NOMO-1 treated with DMSO at 0.1 percent for 48 hours (cell line): Measurements from ENCODE around the gene SLC34A1.

ENCODE experiments used
- DNase-seq: peaks from one replicate; lab custom pipeline; 2025; ENCODE audit not compliant: unreplicated experiment; lab: John Stamatoyannopoulos, UW

Gene SLC34A1

DNA sequence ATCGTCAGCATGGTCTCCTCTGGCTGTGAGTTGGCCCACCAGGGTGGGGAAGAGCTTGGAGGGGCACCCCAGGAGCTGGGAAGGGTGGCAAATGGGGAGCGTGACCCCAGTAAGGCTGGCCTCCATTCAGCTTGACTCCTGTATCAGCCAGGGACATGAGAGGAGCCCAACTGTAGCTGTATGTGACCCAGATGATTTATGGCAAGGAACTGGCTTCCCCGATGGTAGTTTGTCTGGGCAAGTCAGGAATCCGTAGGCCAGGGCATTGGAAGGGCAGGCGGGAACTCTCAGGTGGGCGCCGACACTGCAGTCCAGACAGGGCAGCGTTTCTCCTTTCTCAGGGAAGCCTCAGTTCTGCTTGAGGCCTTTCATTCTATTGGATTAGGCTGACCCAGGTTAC, 2.3 kb downstream of the SLC34A1 start:
- DNase-seq: no peak

GRCh38 chr5:177387405-177387804, 3.2 kb downstream of the SLC34A1 start:
- no peak for DNase-seq

GRCh38 chr5:177388521-177389052, 4.4 kb downstream of the SLC34A1 start:
- DNase-seq: no peak

GRCh38 chr5:177389241-177390169, 5.3 kb downstream of the SLC34A1 start:
- DNase-seq: peak; percentile 80

DNA sequence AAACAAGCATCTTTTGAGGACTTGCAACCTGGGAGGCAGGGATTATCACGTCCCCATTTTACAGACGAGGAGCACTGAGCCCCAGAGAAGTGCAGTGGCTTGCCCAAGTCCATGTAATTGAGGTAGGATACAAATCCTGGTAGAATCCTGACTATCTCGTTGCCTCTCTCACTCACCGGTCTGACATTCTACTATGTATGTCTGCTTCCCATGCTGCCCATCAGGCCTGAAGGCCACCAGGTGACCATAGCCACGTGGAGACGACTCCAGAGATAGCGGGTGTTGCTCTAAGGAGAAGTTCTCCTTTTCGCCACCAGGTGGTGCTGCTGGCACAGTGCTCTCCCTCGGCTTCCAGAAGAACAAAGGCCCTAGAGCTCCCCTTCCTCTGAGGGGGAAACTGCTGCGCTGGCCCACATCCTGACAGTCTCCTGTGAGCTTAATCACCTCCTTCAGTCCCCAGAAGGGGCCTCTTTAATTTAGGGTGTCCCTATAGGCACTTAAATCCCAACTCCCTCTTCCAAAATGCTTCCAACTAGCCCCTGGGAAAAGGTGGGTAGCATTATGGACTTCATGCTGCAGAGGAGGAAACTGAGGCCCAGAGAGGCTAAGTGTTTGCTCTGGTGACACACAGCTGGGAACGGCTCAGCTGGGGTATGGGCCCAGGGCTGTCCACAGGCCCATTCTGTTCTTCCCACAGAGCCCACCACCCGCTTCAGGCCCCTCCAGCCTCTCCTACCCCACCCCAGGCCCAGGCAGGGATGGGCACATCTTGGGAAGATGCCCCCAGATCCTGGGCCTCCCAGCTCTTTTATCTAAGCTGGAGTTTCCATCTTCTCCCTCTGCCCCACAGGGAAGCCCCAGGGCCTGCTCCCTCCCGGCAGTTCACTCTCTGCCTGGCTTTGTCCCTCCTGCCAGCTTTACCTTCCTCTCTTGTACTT, 6.4 kb downstream of the SLC34A1 start:
- DNase-seq: peak; percentile 73

GRCh38 chr5:177392765-177393164, 8.5 kb downstream of the SLC34A1 start:
- no peak for DNase-seq

GRCh38 chr5:177393206-177393765, 9.1 kb downstream of the SLC34A1 start:
- DNase-seq: peak; percentile 26

DNA sequence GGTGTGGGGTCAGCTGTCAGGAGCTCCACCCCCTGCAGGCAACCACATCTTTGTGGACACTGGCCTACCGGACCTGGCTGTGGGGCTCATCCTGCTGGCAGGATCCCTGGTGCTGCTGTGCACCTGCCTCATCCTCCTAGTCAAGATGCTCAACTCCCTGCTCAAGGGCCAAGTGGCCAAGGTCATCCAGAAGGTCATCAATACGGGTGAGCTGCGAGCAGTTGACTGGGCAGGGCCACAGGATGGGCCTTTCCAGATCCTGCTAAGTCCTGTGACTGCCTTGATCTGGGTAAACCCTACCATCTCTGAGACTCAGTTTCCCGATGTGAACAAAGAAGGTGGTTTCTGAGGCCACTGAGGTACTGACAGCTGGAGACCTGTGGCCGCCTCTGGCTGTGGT, 9.8 kb downstream of the SLC34A1 start:
- DNase-seq: no peak

DNA sequence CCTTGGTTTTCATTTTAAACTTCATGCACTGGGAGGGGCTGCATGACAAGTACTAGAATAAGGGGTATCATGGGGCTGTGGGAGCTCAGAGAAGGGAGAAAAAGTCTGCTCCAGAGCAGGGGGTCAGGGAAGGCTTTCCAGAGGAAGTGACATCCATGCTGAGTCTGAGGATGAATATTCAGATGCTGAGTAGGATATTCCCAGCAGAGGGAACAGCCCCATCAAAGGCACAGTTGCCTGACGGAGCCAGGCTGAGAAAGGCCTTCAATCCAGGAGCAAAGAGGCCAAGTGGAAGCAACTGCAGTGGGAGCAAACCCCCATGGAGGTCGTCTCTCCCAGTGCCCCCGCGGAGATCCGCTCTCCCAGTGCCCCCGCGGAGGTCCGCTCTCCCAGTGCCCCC, 11.8 kb downstream of the SLC34A1 start:
- DNase-seq: no peak

GRCh38 chr5:177396807-177397206, 12.6 kb downstream of the SLC34A1 start:
- no peak for DNase-seq

GRCh38 chr5:177397875-177398390, 13.7 kb downstream of the SLC34A1 start:
- DNase-seq: no peak

GRCh38 chr5:177399997-177400868, 16.0 kb downstream of the SLC34A1 start, which contains the start of gene PFN3:
Gene PFN3, minus strand, starts transcription at chr5:177400661. Its CDS starts 85 bp downstream, at chr5:177400576.
- no peak for DNase-seq

- peak; percentile 34 for DNase-seq
Observed at GRCh38 chr5:177402271-177403043, 18.2 kb downstream of the SLC34A1 start.

DNA sequence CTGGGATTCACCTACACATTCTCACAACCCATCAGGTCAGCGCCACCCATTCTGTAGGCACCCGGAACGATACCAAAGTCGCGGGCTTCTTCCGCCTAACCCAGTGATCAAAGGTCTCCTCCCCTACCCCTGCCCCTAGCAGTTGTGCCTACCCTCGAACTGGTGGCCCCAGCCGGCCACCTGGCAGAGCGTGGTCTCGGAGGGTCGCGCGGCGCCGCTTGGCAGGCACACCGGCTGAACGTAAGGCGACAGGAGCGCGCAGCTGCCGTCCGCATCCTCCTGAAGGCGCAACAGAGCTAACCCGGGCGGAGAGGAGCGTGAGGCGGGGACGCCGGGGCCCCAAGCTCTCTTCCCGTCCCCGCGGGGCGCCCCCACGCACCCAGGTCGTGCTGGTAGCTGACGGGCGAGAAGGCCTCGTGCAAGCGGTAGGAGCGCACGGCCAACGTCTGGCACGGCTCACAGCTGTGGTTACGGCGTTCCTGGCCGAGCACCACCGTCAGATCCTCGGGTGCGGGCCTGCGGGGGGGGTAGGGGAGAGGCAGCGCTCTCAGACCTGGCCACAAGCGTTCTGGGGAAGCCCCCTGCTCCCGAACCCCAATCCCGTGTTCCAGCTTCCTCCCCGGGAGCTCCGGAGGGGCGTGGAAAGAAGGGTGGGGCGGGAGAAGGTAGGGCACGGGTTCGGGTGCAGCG, 19.0 kb downstream of the SLC34A1 start:
- DNase-seq: no peak

DNA sequence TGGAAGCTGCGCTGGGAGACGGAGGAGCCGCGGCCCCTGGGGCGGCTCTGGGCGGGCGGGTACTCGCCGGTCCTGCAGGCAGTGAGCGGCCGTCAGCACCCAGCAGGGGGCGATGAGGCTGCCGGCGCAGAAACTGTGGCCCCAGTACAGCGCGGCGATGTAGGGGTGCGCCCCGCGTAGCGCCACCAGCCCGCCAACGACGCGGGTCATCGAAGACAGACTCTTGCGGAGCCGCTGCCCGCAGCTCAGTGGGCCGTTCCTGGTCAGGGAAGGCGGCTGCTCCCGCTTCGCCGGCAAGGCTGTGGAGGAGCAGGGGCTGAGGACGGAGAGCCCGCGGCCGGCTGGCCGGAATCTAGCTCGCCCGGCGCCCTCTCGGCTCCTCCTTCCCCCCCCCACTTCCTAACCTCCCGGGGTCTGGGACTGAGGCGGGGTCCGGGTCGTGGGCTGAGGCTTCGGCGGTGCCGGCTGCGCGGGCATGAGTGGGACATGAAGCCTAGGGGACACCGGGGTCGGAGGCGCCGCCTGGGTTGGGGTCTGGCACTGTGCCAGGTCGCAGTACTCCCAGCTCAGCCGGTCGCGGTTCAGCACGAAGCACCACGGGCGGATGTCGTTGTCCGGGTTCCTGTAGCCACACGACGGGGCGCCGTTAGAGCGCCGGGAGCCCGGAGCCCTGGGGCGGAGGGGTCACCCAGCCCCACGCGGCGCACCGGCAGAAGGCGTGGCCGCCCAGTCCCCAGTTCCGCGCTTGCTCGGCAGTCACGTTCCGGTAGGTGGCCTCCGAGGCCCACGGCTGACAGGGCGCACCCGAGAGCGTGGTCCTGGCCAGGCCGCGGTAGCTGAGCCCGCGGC, 19.8 kb downstream of the SLC34A1 start:
- peak; percentile 87 for DNase-seq

DNA sequence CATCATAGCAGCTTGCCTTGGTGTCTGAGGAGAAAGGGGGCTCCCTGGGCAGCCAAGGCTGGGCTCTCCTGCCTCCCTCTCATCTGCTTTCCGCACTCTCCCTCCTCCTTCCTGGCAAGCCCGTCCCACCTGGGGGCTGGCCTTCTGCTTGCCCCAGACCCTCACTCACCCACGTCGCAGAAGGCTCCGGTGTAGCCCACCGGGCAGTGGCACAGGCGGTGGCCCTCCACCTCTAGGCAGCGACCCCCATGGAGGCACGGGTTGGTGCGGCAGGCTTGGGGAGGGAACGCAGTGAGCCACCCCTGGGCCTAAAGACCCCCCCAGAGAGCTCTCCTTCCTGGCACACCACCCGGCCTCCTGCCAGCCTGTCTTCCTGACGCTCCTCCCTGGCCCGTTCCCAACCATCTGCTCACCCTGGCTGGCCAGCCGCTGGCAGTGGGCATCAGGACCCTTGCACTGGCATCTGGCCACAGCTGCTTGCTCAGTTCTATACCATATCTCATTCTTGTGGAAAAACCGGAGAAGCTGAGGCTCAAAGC, 20.5 kb downstream of the SLC34A1 start:
- no peak for DNase-seq

DNA sequence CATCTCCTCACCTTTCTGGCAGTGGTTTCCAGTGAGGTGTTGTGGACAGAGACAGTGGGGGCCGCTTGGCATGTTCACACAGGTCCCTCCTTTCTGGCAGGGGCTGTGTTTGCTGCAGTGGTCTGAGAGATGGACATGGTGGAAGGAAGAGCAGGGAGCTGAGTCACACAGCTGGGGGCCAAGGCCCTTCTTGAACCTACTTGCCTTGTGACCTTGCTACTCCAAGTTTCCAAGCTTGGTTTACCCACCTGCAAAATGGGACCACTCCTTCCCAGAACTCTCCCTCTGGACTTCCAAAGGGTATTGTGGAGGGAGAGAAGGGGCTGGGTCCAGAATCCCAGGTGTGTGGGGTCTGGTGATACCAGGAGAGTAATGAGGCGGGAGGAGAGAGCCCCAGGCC, 21.1 kb downstream of the SLC34A1 start:
- DNase-seq: no peak
